SJCRH30 (cell line): ENCODE results near the gene TUBGCP5. TPM values are rescaled to one million over a fixed set of nuclear protein-coding genes. Genes with fewer than 3 reads are reported as not detected.

Source experiments
- DNase-seq, 2 experiments: peaks; one replicate each; pipeline ENCODE4 v3.0.0-alpha.2; 2015 to 2020
- H3K27ac ChIP-seq: fragments of 250-450 bp; sonication (Bioruptor Pico); 2 replicates; pipeline ENCODE4 v1.5.1; 2020; ENCODE audit warnings: mild to moderate bottlenecking, moderate library complexity
- H3K27me3 ChIP-seq: fragments of 250-450 bp; sonication (Bioruptor Pico); 2 replicates; pipeline ENCODE4 v1.5.1; 2020; ENCODE audit warnings: mild to moderate bottlenecking, moderate library complexity
- H3K36me3 ChIP-seq: fragments of 250-450 bp; sonication (Bioruptor Pico); 2 replicates; pipeline ENCODE4 v1.5.1; 2020; ENCODE audit warnings: mild to moderate bottlenecking, moderate library complexity
- H3K4me1 ChIP-seq: fragments of 250-450 bp; sonication (Bioruptor Pico); 2 replicates; pipeline ENCODE4 v1.5.1; 2020; ENCODE audit warnings: mild to moderate bottlenecking, moderate library complexity
- H3K4me3 ChIP-seq: fragments of 250-450 bp; sonication (Bioruptor Pico); 2 replicates; pipeline ENCODE4 v1.5.1; 2020; ENCODE audit warnings: mild to moderate bottlenecking, moderate library complexity
- H3K9me3 ChIP-seq: fragments of 250-450 bp; sonication (Bioruptor Pico); replicated peaks from 2 replicates; pipeline ENCODE4 v1.5.1; 2020; ENCODE audit warnings: mild to moderate bottlenecking, moderate library complexity
- total RNA-seq: library from RNA; depleted of rRNA; stranded (reverse); fragments of >200 nt; shearing (Covaris generic); gene quantifications from 2 replicates; pipeline ENCODE4 v1.2.3, GENCODE V29; 2014; rRNA removed

TUBGCP5 gene
- total RNA-seq, 1 experiment from 2014 or later, result 23.1 TPM

DNA sequence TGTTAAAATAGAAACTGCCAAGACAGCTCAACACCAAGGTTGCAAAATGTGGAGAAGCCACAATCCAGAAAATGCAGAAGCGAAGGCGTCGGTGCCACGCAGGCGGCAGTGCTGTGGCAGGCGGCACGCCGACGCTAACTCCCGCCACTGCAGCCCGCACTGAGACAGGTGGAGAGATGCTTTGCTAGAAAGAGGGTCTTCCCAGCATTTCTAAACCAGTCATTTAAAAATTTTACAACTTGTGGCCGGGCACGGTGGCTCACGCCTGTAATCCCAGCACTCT is 82.5 kb downstream of the TUBGCP5 start:
- no peak for DNase-seq
- Histone ChIP-seq H3K27ac (no peak overlapping the region), H3K36me3 (no peaks in the 10 kb centered on the region), H3K27me3 (no peaks in the 10 kb centered on the region), H3K4me3 (no peak overlapping the region), H3K4me1 (no peaks in the 10 kb centered on the region), H3K9me3 (no peaks in the 10 kb centered on the region)

- Histone ChIP-seq H3K9me3 (no peaks in the 10 kb centered on the region), H3K4me1 (no peaks in the 10 kb centered on the region), H3K36me3 (no peaks in the 10 kb centered on the region), H3K4me3 (no peak overlapping the region), H3K27ac (no peak overlapping the region), H3K27me3 (no peaks in the 10 kb centered on the region)
- DNase-seq, result peak in 1 of 2 experiments; percentile 10
Observed at GRCh38 chr15:22956257-22956977, 83.0 kb downstream of the TUBGCP5 start.

DNA sequence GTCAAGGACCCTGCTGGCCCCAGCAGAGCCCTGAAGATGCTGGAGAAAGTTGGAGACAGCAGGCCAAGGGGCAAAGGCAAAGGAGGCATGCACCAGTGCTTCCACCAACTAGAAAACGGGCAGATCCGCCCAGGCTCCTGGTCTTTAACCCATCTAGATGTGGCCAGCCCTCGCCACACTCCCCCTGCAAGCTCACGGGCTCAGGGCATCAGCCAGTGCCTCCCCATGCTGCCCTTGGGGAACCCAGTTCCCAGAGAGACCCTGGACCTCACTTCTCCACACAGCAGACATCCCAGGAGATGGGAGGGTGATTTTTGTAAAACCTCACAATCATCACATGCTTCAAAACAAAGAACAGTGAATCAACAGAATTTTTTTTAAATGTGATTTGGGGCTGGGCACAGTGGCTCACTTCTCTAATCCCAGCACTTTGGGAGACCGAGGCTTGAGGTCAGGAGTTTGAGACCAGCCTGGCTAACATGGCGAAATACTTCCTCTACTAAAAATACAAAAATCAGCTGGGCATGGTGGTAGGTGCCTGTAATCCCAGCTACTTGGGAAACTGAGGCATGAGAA is 83.7 kb downstream of the TUBGCP5 start:
- Histone ChIP-seq H3K36me3 (no peaks in the 10 kb centered on the region), H3K27ac (no peak overlapping the region), H3K9me3 (no peaks in the 10 kb centered on the region), H3K27me3 (no peaks in the 10 kb centered on the region), H3K4me1 (no peaks in the 10 kb centered on the region), H3K4me3 (no peak overlapping the region)
- DNase-seq, result no peak

- no peak overlapping the region for H3K4me3 ChIP-seq
- no peak overlapping the region for H3K27ac ChIP-seq
- H3K9me3 ChIP-seq, result no peaks in the 10 kb centered on the region
- no peaks in the 10 kb centered on the region for H3K36me3 ChIP-seq
- H3K27me3 ChIP-seq, result no peaks in the 10 kb centered on the region
- H3K4me1 ChIP-seq, result no peaks in the 10 kb centered on the region
- DNase-seq, result no peak
Observed at GRCh38 chr15:22954798-22955543, 84.4 kb downstream of the TUBGCP5 start.

- Histone ChIP-seq H3K9me3 (no peaks in the 10 kb centered on the region), H3K4me1 (no peaks in the 10 kb centered on the region), H3K27ac (no peak overlapping the region), H3K36me3 (no peaks in the 10 kb centered on the region), H3K27me3 (no peaks in the 10 kb centered on the region), H3K4me3 (no peak overlapping the region)
- DNase-seq, result no peak
Observed at GRCh38 chr15:22954326-22954725, 85.0 kb downstream of the TUBGCP5 start.

GRCh38 chr15:22952796-22953579 is 86.4 kb downstream of the TUBGCP5 start:
- no peak overlapping the region for H3K27ac ChIP-seq
- H3K4me1 ChIP-seq, result no peaks in the 10 kb centered on the region
- no peaks in the 10 kb centered on the region for H3K36me3 ChIP-seq
- DNase-seq, result no peak
- H3K27me3 ChIP-seq, result no peaks in the 10 kb centered on the region
- no peaks in the 10 kb centered on the region for H3K9me3 ChIP-seq
- H3K4me3 ChIP-seq, result no peak overlapping the region

- Histone ChIP-seq H3K9me3 (no peaks in the 10 kb centered on the region), H3K4me3 (no peak overlapping the region), H3K36me3 (no peaks in the 10 kb centered on the region), H3K27me3 (no peaks in the 10 kb centered on the region), H3K4me1 (no peaks in the 10 kb centered on the region), H3K27ac (no peak overlapping the region)
- DNase-seq, result no peak
Observed at GRCh38 chr15:22951381-22952280, 87.7 kb downstream of the TUBGCP5 start.

DNA sequence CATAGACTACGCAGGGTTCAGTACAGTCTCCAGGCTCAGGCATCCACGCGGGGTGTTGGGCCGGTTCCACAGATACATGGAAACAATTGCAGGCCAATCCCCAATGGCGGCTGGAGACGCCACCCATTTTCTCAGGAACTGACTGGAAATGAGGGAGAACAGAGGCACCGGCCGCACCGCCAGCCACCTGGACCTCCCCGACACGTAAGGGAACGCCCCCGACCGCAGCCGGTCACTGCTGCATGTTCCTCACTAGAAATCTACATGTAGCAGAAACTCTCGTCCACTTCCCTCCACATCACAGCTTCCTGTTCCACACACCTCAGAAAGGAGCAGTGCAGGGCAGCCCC is 88.4 kb downstream of the TUBGCP5 start:
- Histone ChIP-seq H3K27me3 (no peaks in the 10 kb centered on the region), H3K4me1 (no peaks in the 10 kb centered on the region), H3K4me3 (no peak overlapping the region), H3K36me3 (no peaks in the 10 kb centered on the region), H3K9me3 (no peaks in the 10 kb centered on the region), H3K27ac (no peak overlapping the region)
- DNase-seq, result no peak

DNA sequence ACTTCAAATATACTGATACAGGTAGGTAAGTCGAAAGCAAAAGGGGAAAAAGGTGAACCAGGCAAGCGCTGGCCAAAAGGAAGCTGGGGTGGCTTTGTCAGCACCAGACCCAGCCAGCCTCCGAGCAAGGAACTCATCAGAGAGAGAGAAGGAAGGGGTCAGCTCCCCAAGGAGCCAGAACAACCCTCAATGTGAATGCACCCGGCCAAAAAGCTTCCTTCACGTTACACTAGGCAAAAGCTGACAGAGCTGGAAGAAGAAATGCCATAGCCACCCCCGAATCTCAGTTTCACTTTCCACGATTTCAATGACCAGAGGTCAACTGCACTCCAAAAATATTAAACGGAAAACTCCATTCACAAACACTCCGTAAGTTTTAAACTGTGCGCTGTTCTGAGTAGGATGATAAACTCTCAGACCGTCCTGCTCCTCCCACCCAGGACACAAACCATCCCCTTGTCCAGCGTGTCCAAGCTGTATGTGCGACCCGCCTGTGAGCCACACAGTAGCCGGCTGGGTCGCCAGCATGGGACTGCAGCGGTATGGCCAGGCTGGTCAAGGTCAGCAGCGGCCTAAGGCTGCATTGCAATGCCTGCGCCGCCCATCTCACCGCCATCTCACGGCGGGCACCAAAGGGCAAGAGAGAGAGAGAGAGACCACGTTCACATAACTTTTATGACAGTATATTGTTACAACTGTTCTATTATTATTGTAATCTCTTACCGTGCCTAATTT is 88.9 kb downstream of the TUBGCP5 start:
- Histone ChIP-seq H3K27ac (no peak overlapping the region), H3K9me3 (no peaks in the 10 kb centered on the region), H3K4me1 (no peaks in the 10 kb centered on the region), H3K4me3 (no peak overlapping the region), H3K27me3 (no peaks in the 10 kb centered on the region), H3K36me3 (no peaks in the 10 kb centered on the region)
- no peak for DNase-seq

Other genes starting within 250 kb of the TUBGCP5 start
- 108 and 110 TPM in 2 replicates for gene NIPA2, start 200.9 kb downstream of the TUBGCP5 start, total RNA-seq
- 58.7 and 60.6 TPM in 2 replicates for gene CYFIP1, start 59.2 kb downstream of the TUBGCP5 start, total RNA-seq
- not detected in 2 replicates for gene GOLGA6L1, start 97.3 kb upstream of the TUBGCP5 start, total RNA-seq